Measurements from ENCODE around the gene POLR2F. TPM values are rescaled to one million over a fixed set of nuclear protein-coding genes. Genes with fewer than 3 reads are reported as not detected.
"Not testable (repeated sequence)": the region's sequence is repeated elsewhere in the genome, so short reads cannot be mapped to it uniquely, and the experiment has no call there.

POLR2F gene
- polyA plus RNA-seq, 1 donor (not counting 4 experiments of a cell fraction or from before 2014, with no cell fraction given) = 119 TPM

- peak overlapping the region; percentile 36 for H3K27ac ChIP-seq (ENCODE audit: control insufficient read depth, insufficient read depth, low read length)
- H3K4me2 ChIP-seq (ENCODE audit: control insufficient read depth, extremely low read depth, insufficient read depth, low read depth, low read length) = peak overlapping the region; percentile 98
- H3K9me3 ChIP-seq (ENCODE audit: control insufficient read depth, low read depth, low read length) = no peaks in the 10 kb centered on the region
- DNase-seq (ENCODE audit: low read depth, low spot score) = no peak
- peaks cover 20% of the 10 kb centered on the region for H3K79me2 ChIP-seq (ENCODE audit: control insufficient read depth, insufficient read depth, low read length)
- peaks cover 16 to 21% of the 10 kb centered on the region in 2 experiments for H3K36me3 ChIP-seq (ENCODE audit: control insufficient read depth in 2 of 2, extremely low read depth in 1 of 2, insufficient read depth in 2 of 2, low read length in 2 of 2)
- H3K4me1 ChIP-seq (ENCODE audit: control insufficient read depth, extremely low read depth, insufficient read depth, low read length) = peaks cover 15% of the 10 kb centered on the region
- dilution Hi-C loops (cut with MboI; ENCODE audit: extremely low pct_ligation_motif_present, low sequenced_read_pairs) = no loop called here
- no peaks in the 10 kb centered on the region for H3K27me3 ChIP-seq (ENCODE audit: control insufficient read depth, extremely low read depth, insufficient read depth, low read length)
- no peaks in the 10 kb centered on the region for H4K20me1 ChIP-seq (ENCODE audit: control insufficient read depth, extremely low read depth, insufficient read depth, low read length)
- FAIRE-seq = no peak
- H2AFZ ChIP-seq (ENCODE audit: control insufficient read depth, low read length) = no peak overlapping the region
- peak overlapping the region; percentile 96 for H3K9ac ChIP-seq (ENCODE audit: control insufficient read depth, extremely low read depth, insufficient read depth, low read length)
- peak overlapping the region; percentile 92 to 100 (median 95) for H3K4me3 ChIP-seq (ENCODE audit: control insufficient read depth in 2 of 3, extremely low read depth in 1 of 3, insufficient read depth in 2 of 3, low read depth in 1 of 3, low read length in 3 of 3)
- no peak for TF ChIP-seq EZH2 (IDR thresholded peaks at IDR 0.05; ENCODE audit: low read length)
- TF ChIP-seq CTCF (optimal IDR thresholded peaks at IDR 0.05 in 1 of 3, IDR thresholded peaks at IDR 0.05 in 1 of 3, conservative IDR thresholded peaks at IDR 0.05 in 1 of 3; ENCODE audit: extremely low read depth in 1 of 3, insufficient read depth in 2 of 3, low read length in 3 of 3) = no peak
- peaks cover 4% of the 10 kb centered on the region for H3K9me1 ChIP-seq (ENCODE audit: control insufficient read depth, extremely low read depth, insufficient read depth, low read length)
These were observed 1.2 kb downstream of the POLR2F start for GRCh38 chr22:37954686-37955085.

- H3K27me3 ChIP-seq (ENCODE audit: control insufficient read depth, extremely low read depth, insufficient read depth, low read length); H3K9ac ChIP-seq (ENCODE audit: control insufficient read depth, extremely low read depth, insufficient read depth, low read length); H3K4me2 ChIP-seq (ENCODE audit: control insufficient read depth, extremely low read depth, insufficient read depth, low read depth, low read length); H3K9me3 ChIP-seq (ENCODE audit: control insufficient read depth, low read depth, low read length); H3K9me1 ChIP-seq (ENCODE audit: control insufficient read depth, extremely low read depth, insufficient read depth, low read length); H3K27ac ChIP-seq (ENCODE audit: control insufficient read depth, insufficient read depth, low read length); DNase-seq (ENCODE audit: low read depth, low spot score); H2AFZ ChIP-seq (ENCODE audit: control insufficient read depth, low read length); H3K4me3 ChIP-seq (ENCODE audit: control insufficient read depth in 2 of 3, extremely low read depth in 1 of 3, insufficient read depth in 2 of 3, low read depth in 1 of 3, low read length in 3 of 3); H4K20me1 ChIP-seq (ENCODE audit: control insufficient read depth, extremely low read depth, insufficient read depth, low read length); FAIRE-seq; dilution Hi-C loops (cut with MboI; ENCODE audit: extremely low pct_ligation_motif_present, low sequenced_read_pairs): not testable (repeated sequence)
- Histone ChIP-seq H3K79me2 (ENCODE audit: control insufficient read depth, insufficient read depth, low read length) (peaks cover 20% of the 10 kb centered on the region), H3K36me3 (ENCODE audit: control insufficient read depth in 2 of 2, extremely low read depth in 1 of 2, insufficient read depth in 2 of 2, low read length in 2 of 2) (peaks cover 20 to 22% of the 10 kb centered on the region in 2 experiments), H3K4me1 (ENCODE audit: control insufficient read depth, extremely low read depth, insufficient read depth, low read length) (peaks cover 15% of the 10 kb centered on the region)
These were observed 2.4 kb downstream of the POLR2F start for GRCh38 chr22:37955825-37956397.

- Histone ChIP-seq H3K79me2 (ENCODE audit: control insufficient read depth, insufficient read depth, low read length) (peaks cover 20% of the 10 kb centered on the region), H3K9me3 (ENCODE audit: control insufficient read depth, low read depth, low read length) (no peaks in the 10 kb centered on the region), H4K20me1 (ENCODE audit: control insufficient read depth, extremely low read depth, insufficient read depth, low read length) (no peaks in the 10 kb centered on the region), H3K4me2 (ENCODE audit: control insufficient read depth, extremely low read depth, insufficient read depth, low read depth, low read length) (no peak overlapping the region), H3K27me3 (ENCODE audit: control insufficient read depth, extremely low read depth, insufficient read depth, low read length) (no peaks in the 10 kb centered on the region), H3K36me3 (ENCODE audit: control insufficient read depth in 2 of 2, extremely low read depth in 1 of 2, insufficient read depth in 2 of 2, low read length in 2 of 2) (peaks cover 29 to 32% of the 10 kb centered on the region in 2 experiments), H3K27ac (ENCODE audit: control insufficient read depth, insufficient read depth, low read length) (no peak overlapping the region), H3K4me1 (ENCODE audit: control insufficient read depth, extremely low read depth, insufficient read depth, low read length) (peaks cover 15% of the 10 kb centered on the region), H3K9ac (ENCODE audit: control insufficient read depth, extremely low read depth, insufficient read depth, low read length) (no peak overlapping the region), H3K4me3 (ENCODE audit: control insufficient read depth in 2 of 3, extremely low read depth in 1 of 3, insufficient read depth in 2 of 3, low read depth in 1 of 3, low read length in 3 of 3) (no peak overlapping the region), H3K9me1 (ENCODE audit: control insufficient read depth, extremely low read depth, insufficient read depth, low read length) (peaks cover 4% of the 10 kb centered on the region), H2AFZ (ENCODE audit: control insufficient read depth, low read length) (no peak overlapping the region)
- TF ChIP-seq EZH2 (IDR thresholded peaks at IDR 0.05; ENCODE audit: low read length) (no peak), CTCF (optimal IDR thresholded peaks at IDR 0.05 in 1 of 3, IDR thresholded peaks at IDR 0.05 in 1 of 3, conservative IDR thresholded peaks at IDR 0.05 in 1 of 3; ENCODE audit: extremely low read depth in 1 of 3, insufficient read depth in 2 of 3, low read length in 3 of 3) (no peak)
- FAIRE-seq (no peak), DNase-seq (ENCODE audit: low read depth, low spot score) (no peak)
- dilution Hi-C loops (cut with MboI; ENCODE audit: extremely low pct_ligation_motif_present, low sequenced_read_pairs) = no loop called here
These were observed 3.7 kb downstream of the POLR2F start for GRCh38 chr22:37957232-37957631.

Measured in keratinocyte (primary cell).